ENCODE results near the gene LRRC10B.
A peak's percentile ranks its signal among the peaks of the same experiment; 100 is the strongest.

LRRC10B gene

DNA sequence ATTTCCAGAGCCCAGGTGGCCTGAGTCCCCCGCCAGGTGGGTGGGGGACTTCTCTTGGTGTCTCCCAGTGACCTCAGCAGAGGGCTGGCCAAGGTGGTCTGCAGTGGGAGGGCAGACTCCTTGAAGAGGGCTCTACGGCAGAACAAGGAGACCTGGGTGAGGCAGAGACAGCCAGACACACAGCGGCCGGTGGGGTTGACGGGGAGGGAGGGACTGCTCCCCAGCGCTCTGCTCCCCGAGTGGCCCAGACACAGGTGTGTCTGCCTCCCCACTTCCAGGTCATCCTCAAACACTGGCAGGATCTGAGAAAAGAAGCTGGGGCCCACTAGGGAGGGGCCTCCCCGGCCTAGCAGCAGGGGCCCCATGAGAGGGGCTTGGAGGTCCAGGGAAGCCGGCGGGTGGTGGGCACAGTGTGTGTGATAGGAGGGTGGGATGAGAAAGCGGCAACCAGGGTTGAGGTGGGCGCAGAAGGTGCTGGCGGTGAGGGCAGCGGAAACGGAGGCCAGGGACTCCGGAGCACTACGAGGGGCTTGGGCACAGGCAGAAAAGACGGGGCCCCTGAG lies 42.2 kb downstream of the LRRC10B start:
- no peak for DNase-seq (ENCODE audit: low read depth)
- no peak overlapping the region for H3K4me3 ChIP-seq (ENCODE audit: control insufficient read depth, low read depth, low read length)
- TF ChIP-seq, protein P1, sequence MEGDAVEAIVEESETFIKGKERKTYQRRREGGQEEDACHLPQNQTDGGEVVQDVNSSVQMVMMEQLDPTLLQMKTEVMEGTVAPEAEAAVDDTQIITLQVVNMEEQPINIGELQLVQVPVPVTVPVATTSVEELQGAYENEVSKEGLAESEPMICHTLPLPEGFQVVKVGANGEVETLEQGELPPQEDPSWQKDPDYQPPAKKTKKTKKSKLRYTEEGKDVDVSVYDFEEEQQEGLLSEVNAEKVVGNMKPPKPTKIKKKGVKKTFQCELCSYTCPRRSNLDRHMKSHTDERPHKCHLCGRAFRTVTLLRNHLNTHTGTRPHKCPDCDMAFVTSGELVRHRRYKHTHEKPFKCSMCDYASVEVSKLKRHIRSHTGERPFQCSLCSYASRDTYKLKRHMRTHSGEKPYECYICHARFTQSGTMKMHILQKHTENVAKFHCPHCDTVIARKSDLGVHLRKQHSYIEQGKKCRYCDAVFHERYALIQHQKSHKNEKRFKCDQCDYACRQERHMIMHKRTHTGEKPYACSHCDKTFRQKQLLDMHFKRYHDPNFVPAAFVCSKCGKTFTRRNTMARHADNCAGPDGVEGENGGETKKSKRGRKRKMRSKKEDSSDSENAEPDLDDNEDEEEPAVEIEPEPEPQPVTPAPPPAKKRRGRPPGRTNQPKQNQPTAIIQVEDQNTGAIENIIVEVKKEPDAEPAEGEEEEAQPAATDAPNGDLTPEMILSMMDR (conservative IDR thresholded peaks at IDR 0.05; ENCODE audit: control insufficient read depth, insufficient read depth, low read depth, low read length): no peak

DNA sequence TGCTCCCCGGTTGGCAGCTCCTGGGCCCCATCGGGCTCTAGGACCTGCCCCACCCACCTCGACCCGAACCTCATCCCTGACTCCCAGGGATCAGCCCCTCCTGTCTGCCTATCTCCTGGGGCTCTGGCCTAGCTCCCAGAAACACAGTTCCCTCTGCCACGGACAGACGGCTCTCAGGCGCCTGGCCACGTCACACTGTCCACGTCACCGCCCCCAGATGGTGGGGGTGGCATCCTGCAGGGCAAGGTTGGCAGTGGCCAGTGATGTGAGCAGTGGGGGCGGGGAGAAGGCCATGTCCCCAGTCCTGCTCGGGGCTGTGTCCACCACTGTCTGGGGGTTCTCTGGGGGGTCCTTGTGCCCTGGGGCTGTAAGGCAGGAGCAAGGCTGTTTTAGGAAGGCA lies 43.1 kb downstream of the LRRC10B start:
- TF ChIP-seq, protein P1 (conservative IDR thresholded peaks at IDR 0.05; ENCODE audit: control insufficient read depth, insufficient read depth, low read depth, low read length): no peak
- DNase-seq (ENCODE audit: low read depth): peak; percentile 59
- H3K4me3 ChIP-seq (ENCODE audit: control insufficient read depth, low read depth, low read length): no peak overlapping the region

DNA sequence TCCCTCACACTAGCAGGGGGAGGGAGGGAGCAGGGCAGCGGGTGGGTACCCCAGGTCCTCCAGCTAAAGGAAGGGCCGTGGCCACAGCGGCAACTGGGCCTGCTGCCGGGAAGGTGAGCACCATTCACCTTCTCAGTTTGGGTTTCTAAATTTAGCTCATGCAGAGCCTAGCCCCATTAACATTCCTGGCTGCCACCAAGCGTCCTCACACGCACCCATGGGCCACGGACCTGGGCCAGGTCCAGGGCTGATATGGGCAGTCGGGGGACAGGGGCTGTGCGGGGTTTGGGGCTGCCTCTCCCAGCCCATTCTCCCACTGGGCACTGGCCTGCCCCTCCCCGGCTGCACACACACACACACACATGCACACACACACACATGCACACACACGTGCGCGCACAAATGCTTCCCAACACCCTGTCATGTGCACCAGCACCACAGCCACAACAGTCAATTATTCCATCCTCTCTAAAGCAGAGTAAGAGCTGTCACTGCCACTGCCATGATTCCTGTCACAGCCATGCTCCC lies 43.6 kb downstream of the LRRC10B start:
- H3K4me3 ChIP-seq (ENCODE audit: control insufficient read depth, low read depth, low read length): no peak overlapping the region
- no peak for DNase-seq (ENCODE audit: low read depth)
- TF ChIP-seq, protein P1 (conservative IDR thresholded peaks at IDR 0.05; ENCODE audit: control insufficient read depth, insufficient read depth, low read depth, low read length): no peak

- TF ChIP-seq, protein P1 (conservative IDR thresholded peaks at IDR 0.05; ENCODE audit: control insufficient read depth, insufficient read depth, low read depth, low read length): no peak
- no peak overlapping the region for H3K4me3 ChIP-seq (ENCODE audit: control insufficient read depth, low read depth, low read length)
- DNase-seq (ENCODE audit: low read depth): no peak
Measured at GRCh38 chr11:61553373-61554171, 45.0 kb downstream of the LRRC10B start.

GRCh38 chr11:61554172-61554988 lies 45.8 kb downstream of the LRRC10B start:
- peak; percentile 39 for DNase-seq (ENCODE audit: low read depth)
- TF ChIP-seq, protein P1 (conservative IDR thresholded peaks at IDR 0.05; ENCODE audit: control insufficient read depth, insufficient read depth, low read depth, low read length): no peak
- no peak overlapping the region for H3K4me3 ChIP-seq (ENCODE audit: control insufficient read depth, low read depth, low read length)

All from fibroblast of mammary gland (primary cell).